Subcutaneous abdominal adipose tissue (tissue), 5 donors: ENCODE data around the gene DDX25.

Experiments
- H3K27ac ChIP-seq: one replicate; pipeline ENCODE4 v1.7.0; 2013; ENCODE audit warnings: low read depth, mild to moderate bottlenecking, inconsistent platforms, low read length, moderate library complexity
- H3K27me3 ChIP-seq, 5 donors: one replicate each; pipeline ENCODE4 v1.7.0; 2013; ENCODE audit warnings: low read length in 5 of 5, inconsistent platforms in 1 of 5; ENCODE audit not compliant: control insufficient read depth in 5 of 5, insufficient read depth in 4 of 5
- H3K36me3 ChIP-seq, 5 donors: one replicate each; pipeline ENCODE4 v1.7.0; 2013; ENCODE audit warnings: low read length in 5 of 5; ENCODE audit not compliant: control insufficient read depth in 5 of 5, insufficient read depth in 5 of 5
- H3K4me1 ChIP-seq, 5 donors: one replicate each; pipeline ENCODE4 v1.7.0; 2013; ENCODE audit warnings: low read length in 5 of 5, mild to moderate bottlenecking in 3 of 5, moderate library complexity in 1 of 5; ENCODE audit not compliant: control insufficient read depth in 5 of 5, insufficient read depth in 5 of 5
- H3K4me3 ChIP-seq, 5 donors: one replicate each; pipeline ENCODE4 v1.7.0; 2013; ENCODE audit warnings: low read length in 5 of 5, low read depth in 1 of 5
- H3K9ac ChIP-seq, 5 donors: one replicate each; pipeline ENCODE4 v1.7.0; 2013; ENCODE audit warnings: low read length in 5 of 5, mild to moderate bottlenecking in 4 of 5, moderate library complexity in 3 of 5
- H3K9me3 ChIP-seq, 5 donors: one replicate each; pipeline ENCODE4 v1.7.0; 2013; ENCODE audit warnings: low read length in 5 of 5; ENCODE audit not compliant: control insufficient read depth in 5 of 5
- donor health status: healthy.
- donor health status: healthy.
- donor health status: healthy.
- donor health status: healthy.
- donor health status: healthy.

The DDX25 gene

DNA sequence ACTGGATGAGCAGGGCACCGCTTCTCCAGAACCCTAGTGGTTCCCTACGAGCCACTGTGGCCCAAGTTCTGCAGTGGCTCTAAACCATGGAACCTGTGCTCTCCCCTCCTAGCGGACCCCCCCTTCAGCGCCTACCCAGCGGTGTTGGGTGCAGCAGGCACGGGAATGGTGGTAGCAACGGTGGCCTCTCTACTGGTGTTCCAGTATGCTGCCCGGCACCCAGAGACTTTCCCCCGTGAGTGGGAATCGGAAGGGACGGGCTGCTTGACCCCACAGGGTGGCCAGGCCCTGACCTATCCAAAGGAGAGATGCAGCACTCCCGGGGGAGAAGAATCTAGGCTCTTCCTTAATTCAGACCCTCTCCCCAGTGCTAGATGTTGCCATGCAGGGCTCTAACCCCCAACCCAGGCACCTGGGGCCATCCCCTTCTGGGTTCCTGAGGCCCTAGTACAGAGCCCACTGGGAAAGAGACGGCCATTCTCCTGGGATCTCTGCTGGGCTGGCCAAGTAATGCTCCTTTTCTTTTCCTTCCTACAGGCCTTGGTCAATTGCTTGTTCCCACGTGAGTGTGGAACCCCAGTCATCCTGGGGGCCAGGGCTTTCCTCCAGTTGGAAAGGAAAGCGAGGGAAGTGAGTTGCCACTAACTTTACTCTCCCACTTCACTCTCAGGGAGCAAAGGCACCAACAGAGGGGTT is 50.8 kb downstream of the DDX25 start:
- Histone ChIP-seq H3K36me3 (peaks cover 0 to 23% (median 4%) of the 10 kb centered on the region in 5 donors), H3K9me3 (no peaks in the 10 kb centered on the region), H3K4me3 (no peak overlapping the region), H3K4me1 (peaks cover 9 to 29% (median 21%) of the 10 kb centered on the region in 5 donors), H3K9ac (no peak overlapping the region), H3K27me3 (peaks cover 0 to 16% (median 3%) of the 10 kb centered on the region in 5 donors), H3K27ac (no peak overlapping the region)

DNA sequence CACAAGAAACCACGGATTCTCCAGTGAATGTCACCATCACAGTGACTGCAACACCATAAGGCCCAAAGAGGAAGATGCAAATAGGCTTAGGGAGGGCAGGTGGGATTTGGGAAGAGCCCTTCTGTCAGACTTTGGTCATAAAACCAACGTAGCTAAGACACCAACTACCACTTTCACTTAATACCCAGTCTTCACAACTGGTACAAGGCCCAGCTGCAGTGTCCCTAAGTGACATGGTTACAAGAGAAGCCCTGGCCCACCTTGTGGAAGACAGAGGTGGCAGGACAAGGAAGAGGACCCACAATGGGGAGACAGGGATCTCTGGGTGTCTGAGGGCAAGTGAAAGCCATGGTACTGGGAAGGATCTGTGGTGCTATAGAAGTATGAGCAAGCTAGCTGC is 51.5 kb downstream of the DDX25 start:
- no peak overlapping the region for H3K27ac ChIP-seq
- no peak overlapping the region for H3K4me3 ChIP-seq
- H3K36me3 ChIP-seq: peaks cover 0 to 29% (median 9%) of the 10 kb centered on the region in 5 donors
- H3K27me3 ChIP-seq: peaks cover 0 to 13% (median 0%) of the 10 kb centered on the region in 5 donors
- H3K9ac ChIP-seq: no peak overlapping the region
- peaks cover 9 to 26% (median 18%) of the 10 kb centered on the region in 5 donors for H3K4me1 ChIP-seq
- H3K9me3 ChIP-seq: no peaks in the 10 kb centered on the region

DNA sequence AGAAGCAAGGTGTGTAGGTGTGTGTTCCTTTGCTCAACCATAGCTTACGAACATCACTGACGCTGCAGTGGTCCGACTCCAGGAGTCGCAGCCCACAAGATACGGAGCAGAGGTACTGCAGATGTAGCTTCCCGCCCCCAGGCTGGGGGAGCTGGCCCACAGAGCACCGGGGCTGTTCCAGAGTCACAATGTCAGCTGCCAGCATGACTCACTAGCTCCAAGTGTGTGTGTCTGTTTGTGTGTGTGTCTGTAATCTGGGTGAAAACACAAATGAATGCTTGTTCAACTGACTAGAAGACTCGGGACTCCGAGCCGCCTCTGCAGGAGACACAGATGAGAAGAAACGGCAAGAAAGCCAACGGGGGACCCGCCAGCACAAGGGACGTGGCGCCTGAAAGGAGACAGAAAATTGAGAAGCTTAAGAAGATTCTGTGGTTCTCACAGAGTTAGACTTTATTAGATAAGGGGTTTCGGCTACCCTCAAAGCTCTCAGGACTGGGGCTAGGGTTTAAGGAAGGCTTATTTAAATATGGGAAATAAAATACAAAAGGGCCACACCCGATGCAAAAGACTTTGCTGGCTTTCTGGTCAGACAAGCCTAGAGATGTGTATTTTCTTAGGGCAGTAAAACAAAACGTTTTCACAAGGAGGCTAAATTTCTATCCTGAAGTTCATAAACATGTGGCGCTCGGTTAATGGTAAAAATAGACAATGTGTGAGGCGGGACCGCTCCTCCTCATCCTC is 52.3 kb downstream of the DDX25 start:
- H3K4me3 ChIP-seq: no peak overlapping the region
- no peak overlapping the region for H3K27ac ChIP-seq
- H3K9me3 ChIP-seq: no peaks in the 10 kb centered on the region
- peaks cover 5 to 36% (median 11%) of the 10 kb centered on the region in 5 donors for H3K36me3 ChIP-seq
- peaks cover 0 to 8% (median 0%) of the 10 kb centered on the region in 5 donors for H3K27me3 ChIP-seq
- no peak overlapping the region for H3K9ac ChIP-seq
- peaks cover 3 to 19% (median 11%) of the 10 kb centered on the region in 5 donors for H3K4me1 ChIP-seq

DNA sequence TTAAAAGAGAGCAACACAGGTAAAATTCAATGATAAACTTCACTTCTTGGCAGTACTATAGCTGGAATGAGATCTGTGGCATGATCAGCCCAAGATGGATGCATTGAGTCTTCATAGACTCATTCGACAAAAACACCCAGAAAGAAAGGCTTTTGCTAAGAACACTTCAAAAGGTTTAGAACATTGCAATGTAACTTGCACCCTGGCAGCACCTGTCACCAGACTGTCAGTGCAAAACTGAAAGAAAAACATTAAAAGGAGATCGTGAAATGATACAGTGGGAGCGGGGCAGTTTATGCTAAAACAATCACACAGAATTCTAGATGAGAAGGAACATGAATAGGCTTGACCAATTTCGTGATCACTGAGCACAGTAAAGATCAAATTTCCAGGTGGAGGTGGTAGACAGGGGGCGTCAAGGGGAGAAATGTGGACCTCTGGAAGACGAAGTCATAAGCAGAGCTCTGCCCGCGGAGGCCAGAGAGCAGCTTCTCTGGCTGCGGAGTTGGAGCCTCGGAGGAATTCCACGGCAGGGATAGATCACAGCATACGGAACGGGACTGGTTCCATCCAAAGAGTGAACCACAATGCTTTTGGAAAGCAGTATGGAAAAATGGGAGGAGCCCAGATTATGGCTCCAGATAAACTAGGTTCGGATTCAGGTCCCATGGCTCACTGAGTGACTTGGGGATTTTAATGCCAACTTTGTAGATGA is 53.5 kb downstream of the DDX25 start:
- H3K27me3 ChIP-seq: peaks cover 0 to 4% (median 0%) of the 10 kb centered on the region in 5 donors
- no peak overlapping the region for H3K9ac ChIP-seq
- peaks cover 0 to 4% (median 0%) of the 10 kb centered on the region in 5 donors for H3K9me3 ChIP-seq
- H3K4me3 ChIP-seq: no peak overlapping the region
- H3K36me3 ChIP-seq: peaks cover 9 to 44% (median 12%) of the 10 kb centered on the region in 5 donors
- no peak overlapping the region for H3K27ac ChIP-seq
- H3K4me1 ChIP-seq: peaks cover 0 to 13% (median 6%) of the 10 kb centered on the region in 5 donors

DNA sequence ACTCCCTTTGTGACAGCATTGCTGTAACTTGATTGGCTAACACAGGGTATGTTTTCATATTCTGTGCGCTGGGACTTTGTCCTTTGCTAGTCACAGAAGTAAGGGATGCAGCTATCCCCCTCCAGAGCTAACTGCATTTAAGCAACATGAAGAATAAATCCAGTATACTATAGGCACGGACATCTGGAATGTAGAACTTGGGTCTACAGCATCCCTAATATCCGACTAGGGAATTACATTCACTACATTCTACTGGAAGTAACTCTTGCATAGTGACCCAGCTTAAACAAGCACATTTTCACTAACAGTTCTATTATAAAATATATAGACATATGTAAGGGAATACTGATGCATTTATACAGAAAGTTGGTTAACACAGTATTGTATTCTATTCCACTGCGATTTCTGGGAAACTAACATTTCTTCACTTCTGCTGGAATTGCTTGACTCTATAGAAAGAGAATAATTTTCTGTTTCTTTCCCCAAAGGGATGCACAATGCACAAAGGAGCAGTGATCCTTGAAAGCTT is 54.6 kb downstream of the DDX25 start:
- Histone ChIP-seq H3K9ac (no peak overlapping the region), H3K36me3 (peaks cover 9 to 47% (median 12%) of the 10 kb centered on the region in 5 donors), H3K9me3 (peaks cover 0 to 4% (median 2%) of the 10 kb centered on the region in 5 donors), H3K4me1 (peaks cover 0 to 7% (median 3%) of the 10 kb centered on the region in 5 donors), H3K4me3 (no peak overlapping the region), H3K27ac (no peak overlapping the region), H3K27me3 (no peaks in the 10 kb centered on the region)

DNA sequence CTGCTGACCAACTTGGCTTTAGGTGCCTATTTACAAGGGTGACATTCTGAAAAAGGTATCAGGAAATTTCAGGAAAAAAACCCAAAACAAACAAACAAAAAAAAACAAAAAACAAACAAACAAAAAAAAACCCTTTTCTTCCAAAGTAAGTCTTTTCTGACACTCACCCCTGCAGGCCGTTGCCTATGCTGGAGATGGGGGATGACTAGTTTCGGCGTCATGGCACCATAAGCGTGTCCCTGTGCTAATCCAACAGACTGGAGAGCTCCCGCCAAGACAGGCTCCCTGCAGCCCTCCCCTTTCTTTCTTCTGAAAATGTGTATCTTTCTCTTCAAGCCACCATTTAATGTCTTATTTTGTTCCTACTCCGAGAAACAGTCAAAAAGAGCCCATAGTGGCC is 55.2 kb downstream of the DDX25 start:
- H3K4me3 ChIP-seq: no peak overlapping the region
- H3K27ac ChIP-seq: no peak overlapping the region
- H3K9me3 ChIP-seq: peaks cover 0 to 4% (median 2%) of the 10 kb centered on the region in 5 donors
- peaks cover 0 to 7% (median 3%) of the 10 kb centered on the region in 5 donors for H3K4me1 ChIP-seq
- H3K9ac ChIP-seq: no peak overlapping the region
- H3K36me3 ChIP-seq: peaks cover 9 to 51% (median 12%) of the 10 kb centered on the region in 5 donors
- no peaks in the 10 kb centered on the region for H3K27me3 ChIP-seq

DNA sequence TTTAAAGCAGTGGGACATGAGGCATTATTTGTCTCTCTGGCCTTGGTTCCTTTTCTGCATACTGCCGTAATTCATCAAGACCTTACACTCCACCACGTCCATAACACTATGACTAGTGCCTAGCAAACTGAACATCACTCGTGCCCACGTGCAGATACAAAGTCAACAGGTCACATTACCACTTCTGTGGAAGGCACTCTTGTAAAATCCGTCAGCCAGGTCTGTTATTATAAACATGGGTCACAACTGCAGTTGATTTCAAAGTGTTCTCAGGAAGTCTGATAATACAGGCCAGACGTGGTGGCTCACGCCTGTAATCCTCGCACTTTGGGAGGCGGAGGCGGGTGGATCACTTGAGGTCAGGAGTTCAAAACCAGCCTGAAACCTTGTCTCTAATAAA is 55.6 kb downstream of the DDX25 start:
- no peak overlapping the region for H3K27ac ChIP-seq
- H3K9me3 ChIP-seq: peaks cover 0 to 4% (median 2%) of the 10 kb centered on the region in 5 donors
- peaks cover 9 to 51% (median 14%) of the 10 kb centered on the region in 5 donors for H3K36me3 ChIP-seq
- no peak overlapping the region for H3K9ac ChIP-seq
- H3K27me3 ChIP-seq: no peaks in the 10 kb centered on the region
- no peak overlapping the region for H3K4me3 ChIP-seq
- peaks cover 0 to 7% (median 3%) of the 10 kb centered on the region in 5 donors for H3K4me1 ChIP-seq

DNA sequence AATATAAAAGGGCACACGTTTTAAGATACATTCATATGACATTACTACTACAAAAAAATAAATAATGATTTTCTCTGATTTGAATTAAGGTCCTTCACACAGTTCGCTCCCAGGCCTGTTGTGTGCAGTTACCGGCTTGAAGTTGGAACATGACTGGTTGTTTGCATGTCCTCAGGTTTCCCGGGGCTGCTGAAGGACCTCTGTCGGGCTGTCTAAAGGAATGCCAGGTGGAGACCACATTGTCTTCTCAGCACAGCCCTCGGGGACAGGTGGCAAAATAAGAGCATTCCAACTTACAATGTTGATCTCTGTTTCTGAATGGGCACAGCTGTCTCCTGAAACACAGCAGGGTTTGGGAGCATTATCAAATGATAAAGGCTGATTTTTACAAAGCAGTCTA is 56.5 kb downstream of the DDX25 start:
- no peak overlapping the region for H3K4me3 ChIP-seq
- peaks cover 9 to 51% (median 14%) of the 10 kb centered on the region in 5 donors for H3K36me3 ChIP-seq
- no peak overlapping the region for H3K9ac ChIP-seq
- no peaks in the 10 kb centered on the region for H3K27me3 ChIP-seq
- H3K9me3 ChIP-seq: peaks cover 0 to 4% (median 2%) of the 10 kb centered on the region in 5 donors
- peaks cover 0 to 7% (median 3%) of the 10 kb centered on the region in 5 donors for H3K4me1 ChIP-seq
- H3K27ac ChIP-seq: no peak overlapping the region

DNA sequence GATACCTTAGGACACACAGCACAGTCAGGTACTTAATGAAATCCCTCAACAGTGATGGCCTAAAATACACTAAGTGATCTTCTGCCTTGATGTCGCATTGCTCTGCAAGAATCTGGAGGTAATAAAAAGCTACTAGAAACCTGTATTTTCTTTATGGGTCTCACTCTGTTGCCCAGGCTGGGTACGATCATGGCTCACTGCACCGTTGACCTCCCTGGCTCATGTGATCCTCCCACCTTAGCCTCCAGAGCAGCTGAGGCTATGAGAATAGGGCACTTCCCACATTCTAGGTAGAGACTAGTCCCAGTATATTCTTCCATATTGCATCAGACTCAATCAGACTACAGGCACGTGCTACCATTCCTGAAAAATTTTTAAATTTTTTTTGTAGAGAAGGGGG is 63.2 kb downstream of the DDX25 start:
- Histone ChIP-seq H3K4me1 (no peaks in the 10 kb centered on the region), H3K4me3 (no peak overlapping the region), H3K9me3 (peaks cover 0 to 4% (median under 1%) of the 10 kb centered on the region in 5 donors), H3K9ac (no peak overlapping the region), H3K27me3 (no peaks in the 10 kb centered on the region), H3K36me3 (peaks cover 0 to 13% (median 0%) of the 10 kb centered on the region in 5 donors), H3K27ac (no peak overlapping the region)
